Tibial nerve (tissue), 4 donors: ENCODE results near the gene BMERB1.

Experiments
- CTCF ChIP-seq, 5 experiments: fragments of 200-600 bp in 3 of 5; fragments of 450-650 bp in 2 of 5; sonication (generic) in 3 of 5; IDR thresholded peaks; one replicate each; pipeline ENCODE4 v1.5.1; 2016 to 2019; ENCODE audit warnings: antibody characterized with exemption in 5 of 5, mild to moderate bottlenecking in 3 of 5, moderate library complexity in 2 of 5
- EP300 ChIP-seq, 2 donors: sonication (generic); formaldehyde crosslinking; IDR thresholded peaks; one replicate each; pipeline ENCODE4 v1.6.1; 2017; ENCODE audit warnings: antibody characterized with exemption in 2 of 2, mild to moderate bottlenecking in 1 of 2
- POLR2A ChIP-seq, 2 donors: fragments of 450-650 bp; IDR thresholded peaks; one replicate each; pipeline ENCODE4 v1.6.1; 2017; ENCODE audit warnings: antibody characterized with exemption in 2 of 2, mild to moderate bottlenecking in 2 of 2, moderate library complexity in 2 of 2

GRCh38 chr16:15519790-15520189, 85.4 kb downstream of the BMERB1 start:
- TF ChIP-seq POLR2A (IDR thresholded peaks at IDR 0.05) (no peak), CTCF (IDR thresholded peaks at IDR 0.05) (no peak), EP300 (IDR thresholded peaks at IDR 0.05) (no peak)
